ENCODE results near the gene ARHGAP26. TPM values are rescaled to one million over a fixed set of nuclear protein-coding genes. Genes with fewer than 3 reads are reported as not detected.
"Not testable (repeated sequence)": the region's sequence is repeated elsewhere in the genome, so short reads cannot be mapped to it uniquely, and the experiment has no call there.

The ARHGAP26 gene
- total RNA-seq, 2 donors from 2014 or later: 31.8 to 39.5 TPM

- DNase-seq (ENCODE audit: low spot score): no peak
- intact Hi-C loops (cut with DNase I): no loop called here
These were observed 348.0 kb downstream of the ARHGAP26 start for GRCh38 chr5:143118222-143118621.

- intact Hi-C loops (cut with DNase I); DNase-seq (ENCODE audit: low spot score): not testable (repeated sequence)
These were observed 348.6 kb downstream of the ARHGAP26 start for GRCh38 chr5:143118818-143119217.

- no peak for DNase-seq (ENCODE audit: low spot score)
- intact Hi-C loops (cut with DNase I): no loop called here
These were observed 349.2 kb downstream of the ARHGAP26 start for GRCh38 chr5:143119291-143119769.

GRCh38 chr5:143119881-143120341 lies 349.7 kb downstream of the ARHGAP26 start:
- intact Hi-C loops (cut with DNase I): no loop called here
- no peak for DNase-seq (ENCODE audit: low spot score)

- intact Hi-C loops (cut with DNase I): no loop called here
- DNase-seq (ENCODE audit: low spot score): no peak
These were observed 350.4 kb downstream of the ARHGAP26 start for GRCh38 chr5:143120460-143121134.

- DNase-seq (ENCODE audit: low spot score): no peak
These were observed 350.9 kb downstream of the ARHGAP26 start for GRCh38 chr5:143121135-143121475.

GRCh38 chr5:143124593-143124992 lies 354.4 kb downstream of the ARHGAP26 start:
- no peak for DNase-seq (ENCODE audit: low spot score)
- intact Hi-C loops (cut with DNase I): no loop called here

More at GRCh38 chr5:143121135-143121475, 350.9 kb downstream of the ARHGAP26 start:
- intact Hi-C loops (cut with DNase I): no loop called here

GRCh38 chr5:143126174-143127019 lies 356.2 kb downstream of the ARHGAP26 start:
- DNase-seq (ENCODE audit: low spot score): no peak
- intact Hi-C loops (cut with DNase I): no loop called here

GRCh38 chr5:143128412-143129071 lies 358.4 kb downstream of the ARHGAP26 start:
- intact Hi-C loops (cut with DNase I): no loop called here
- no peak for DNase-seq (ENCODE audit: low spot score)

- DNase-seq (ENCODE audit: low spot score): no peak
- intact Hi-C loops (cut with DNase I): no loop called here
These were observed 359.0 kb downstream of the ARHGAP26 start for GRCh38 chr5:143129203-143129602.

- no peak for DNase-seq (ENCODE audit: low spot score)
- intact Hi-C loops (cut with DNase I): no loop called here
These were observed 359.9 kb downstream of the ARHGAP26 start for GRCh38 chr5:143129910-143130612.

- DNase-seq (ENCODE audit: low spot score): no peak
- intact Hi-C loops (cut with DNase I): no loop called here
These were observed 360.6 kb downstream of the ARHGAP26 start for GRCh38 chr5:143130613-143131305.

GRCh38 chr5:143131972-143132371 lies 361.8 kb downstream of the ARHGAP26 start:
- intact Hi-C loops (cut with DNase I): no loop called here
- no peak for DNase-seq (ENCODE audit: low spot score)

GRCh38 chr5:143132739-143133138 lies 362.6 kb downstream of the ARHGAP26 start:
- intact Hi-C loops (cut with DNase I): no loop called here
- no peak for DNase-seq (ENCODE audit: low spot score)

- intact Hi-C loops (cut with DNase I): loop anchor here in 1 of 2 donors (2.0 kb wide), 1 partner anchor 37 kb away; no protein-coding TSS in a partner anchor
- no peak for DNase-seq (ENCODE audit: low spot score)
These were observed 363.5 kb downstream of the ARHGAP26 start for GRCh38 chr5:143133721-143134120.

GRCh38 chr5:143134269-143134668 lies 364.1 kb downstream of the ARHGAP26 start:
- intact Hi-C loops (cut with DNase I): loop anchor here in 1 of 2 donors (2.0 kb wide), 1 partner anchor 37 kb away; no protein-coding TSS in a partner anchor
- no peak for DNase-seq (ENCODE audit: low spot score)

GRCh38 chr5:143134900-143135299 lies 364.7 kb downstream of the ARHGAP26 start:
- intact Hi-C loops (cut with DNase I): loop anchor here (2.0 to 5.0 kb wide), 2 partner anchors 36 to 232 kb away; no protein-coding TSS in a partner anchor
- DNase-seq (ENCODE audit: low spot score): no peak

GRCh38 chr5:143135832-143136551 lies 365.8 kb downstream of the ARHGAP26 start:
- intact Hi-C loops (cut with DNase I): loop anchor here (2.0 to 5.0 kb wide), 2 partner anchors 35 to 231 kb away; no protein-coding TSS in a partner anchor
- DNase-seq (ENCODE audit: low spot score): no peak

Measured in posterior vena cava (tissue), 2 donors.